CD4-positive, alpha-beta T cell (primary cell): ENCODE results near the gene MOGAT1. TPM values are rescaled to one million over a fixed set of nuclear protein-coding genes. Genes with fewer than 3 reads are reported as not detected.

Experiments used
- ATAC-seq: fragments of 200-7000 bp; cut with Tn5 transposase; one replicate; pipeline ENCODE4 v1.10.0; 2022; ENCODE audit warnings: mild to moderate bottlenecking; ENCODE audit not compliant: poor library complexity
- CTCF ChIA-PET: fragments of 350-600 bp; sonication (Branson Sonifier 250); formaldehyde crosslinking; loops from one replicate; lab custom pipeline; 2021; ENCODE audit warnings: antibody characterized with exemption, inconsistent platforms; lab: Charles Lee
- POLR2A ChIA-PET: fragments of 350-600 bp; sonication (Branson Sonifier 250); formaldehyde crosslinking; loops from one replicate; lab custom pipeline; 2021; ENCODE audit warnings: antibody characterized with exemption, inconsistent platforms; lab: Charles Lee
- DNase-seq, 14 experiments: peaks; one replicate each; pipeline ENCODE4 v3.0.0-alpha.2; 2013 to 2020; ENCODE audit warnings: mixed read lengths in 2 of 14
- H3K27ac ChIP-seq, 2 donors: one replicate each; pipeline versions ENCODE4 v1.5.1 to v1.7.0; 2013; ENCODE audit warnings: low read length in 2 of 2, low read depth in 1 of 2, mild to moderate bottlenecking in 1 of 2
- H3K27me3 ChIP-seq, 2 experiments: 1 replicate in 1 of 2; 2 replicates in 1 of 2; pipeline versions ENCODE4 v1.6.1 to v1.7.0; 2013; ENCODE audit warnings: low read length in 2 of 2, control low read depth in 1 of 2, mild to moderate bottlenecking in 1 of 2, moderate library complexity in 1 of 2; ENCODE audit not compliant: insufficient read depth in 2 of 2, control insufficient read depth in 1 of 2
- H3K36me3 ChIP-seq: one replicate; pipeline ENCODE4 v1.6.1; 2013; ENCODE audit warnings: low read length, control low read depth; ENCODE audit not compliant: insufficient read depth
- H3K4me1 ChIP-seq: one replicate; pipeline ENCODE4 v1.6.1; 2013; ENCODE audit warnings: low read length, control low read depth; ENCODE audit not compliant: insufficient read depth
- H3K4me3 ChIP-seq: one replicate; pipeline ENCODE4 v1.5.1; 2013; ENCODE audit warnings: mild to moderate bottlenecking, low read length, moderate library complexity
- H3K9me3 ChIP-seq, 2 experiments: 1 replicate in 1 of 2; 2 replicates in 1 of 2; pipeline versions ENCODE4 v1.6.1 to v1.7.0; 2013; ENCODE audit warnings: low read length in 2 of 2, mild to moderate bottlenecking in 2 of 2, control low read depth in 1 of 2, moderate library complexity in 1 of 2; ENCODE audit not compliant: control insufficient read depth in 1 of 2, insufficient read depth in 1 of 2
- H3K27ac Mint-ChIP-seq: one replicate; pipeline ENCODE4 v1.8.0; 2020; ENCODE audit warnings: mixed read lengths
- H3K27me3 Mint-ChIP-seq: one replicate; pipeline ENCODE4 v1.8.0; 2021; ENCODE audit warnings: mixed read lengths
- H3K36me3 Mint-ChIP-seq: one replicate; pipeline ENCODE4 v1.8.0; 2021; ENCODE audit warnings: low read depth, mixed read lengths
- H3K4me1 Mint-ChIP-seq: one replicate; pipeline ENCODE4 v1.8.0; 2021; ENCODE audit warnings: low read depth, mixed read lengths
- H3K4me3 Mint-ChIP-seq: one replicate; pipeline ENCODE4 v1.8.0; 2020; ENCODE audit warnings: mild to moderate bottlenecking, mixed read lengths
- H3K9me3 Mint-ChIP-seq: one replicate; pipeline ENCODE4 v1.8.0; 2020; ENCODE audit warnings: mixed read lengths
- intact Hi-C, 2 experiments: fragments of 100-400 bp; cut with DNase I in 1 of 2; cut with micrococcal nuclease in 1 of 2; formaldehyde crosslinking; loops; one replicate each; pipeline versions ENCODE4 v1.15.1 to v1.9.0; 2023 to 2025; cut with DNase I, micrococcal nuclease
- total RNA-seq, 174 experiments: library from RNA in 2 of 174; stranded (reverse) in 2 of 174; gene quantifications; one replicate each; pipeline ENCODE4 v1.2.3 and lab custom pipeline; 2021 to 2026
- TF ChIP-seq, protein P1 (sequence below): fragments of 200-600 bp; IDR thresholded peaks from one replicate; pipeline ENCODE4 v1.8.0; 2022; ENCODE audit warnings: antibody characterized with exemption, mild to moderate bottlenecking

MOGAT1 gene
- total RNA-seq, 2 experiments from 2014 or later, result not detected

DNA sequence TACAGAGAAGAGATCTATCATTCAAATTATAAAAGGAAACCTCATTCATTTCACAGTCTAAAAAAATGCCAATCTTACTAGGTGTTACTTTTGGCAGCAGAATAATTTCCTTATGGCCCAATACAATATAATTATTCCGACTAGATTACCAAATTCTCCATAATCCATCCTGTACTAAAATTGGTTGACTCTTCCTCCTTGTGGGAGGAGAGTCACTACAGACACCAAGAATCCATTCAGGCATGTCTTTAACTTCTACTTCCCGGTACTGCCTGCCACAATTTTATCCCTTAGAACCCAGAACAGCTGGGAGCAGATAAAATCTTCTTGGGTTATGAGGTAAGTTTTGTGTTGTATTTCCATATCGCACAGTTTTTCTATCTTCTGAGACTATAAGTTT, 25.4 kb upstream of the MOGAT1 start:
- no peaks in the 10 kb centered on the region for H3K27me3 ChIP-seq
- H3K27ac ChIP-seq, result no peak overlapping the region
- Mint-ChIP-seq H3K27ac (no peak overlapping the region), H3K4me1 (peaks cover 25% of the 10 kb centered on the region), H3K9me3 (no peaks in the 10 kb centered on the region), H3K27me3 (no peaks in the 10 kb centered on the region), H3K4me3 (no peak overlapping the region), H3K36me3 (peaks cover 83% of the 10 kb centered on the region)
- POLR2A ChIA-PET, result no interaction called here
- DNase-seq, result no peak
- H3K36me3 ChIP-seq, result peaks cover 48% of the 10 kb centered on the region
- TF ChIP-seq, protein P1, sequence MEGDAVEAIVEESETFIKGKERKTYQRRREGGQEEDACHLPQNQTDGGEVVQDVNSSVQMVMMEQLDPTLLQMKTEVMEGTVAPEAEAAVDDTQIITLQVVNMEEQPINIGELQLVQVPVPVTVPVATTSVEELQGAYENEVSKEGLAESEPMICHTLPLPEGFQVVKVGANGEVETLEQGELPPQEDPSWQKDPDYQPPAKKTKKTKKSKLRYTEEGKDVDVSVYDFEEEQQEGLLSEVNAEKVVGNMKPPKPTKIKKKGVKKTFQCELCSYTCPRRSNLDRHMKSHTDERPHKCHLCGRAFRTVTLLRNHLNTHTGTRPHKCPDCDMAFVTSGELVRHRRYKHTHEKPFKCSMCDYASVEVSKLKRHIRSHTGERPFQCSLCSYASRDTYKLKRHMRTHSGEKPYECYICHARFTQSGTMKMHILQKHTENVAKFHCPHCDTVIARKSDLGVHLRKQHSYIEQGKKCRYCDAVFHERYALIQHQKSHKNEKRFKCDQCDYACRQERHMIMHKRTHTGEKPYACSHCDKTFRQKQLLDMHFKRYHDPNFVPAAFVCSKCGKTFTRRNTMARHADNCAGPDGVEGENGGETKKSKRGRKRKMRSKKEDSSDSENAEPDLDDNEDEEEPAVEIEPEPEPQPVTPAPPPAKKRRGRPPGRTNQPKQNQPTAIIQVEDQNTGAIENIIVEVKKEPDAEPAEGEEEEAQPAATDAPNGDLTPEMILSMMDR, result no peak
- no peak for ATAC-seq
- no peak overlapping the region for H3K4me3 ChIP-seq
- CTCF ChIA-PET, result no interaction called here
- H3K9me3 ChIP-seq, result no peaks in the 10 kb centered on the region
- intact Hi-C loops, result no loop called here
- H3K4me1 ChIP-seq, result no peaks in the 10 kb centered on the region

DNA sequence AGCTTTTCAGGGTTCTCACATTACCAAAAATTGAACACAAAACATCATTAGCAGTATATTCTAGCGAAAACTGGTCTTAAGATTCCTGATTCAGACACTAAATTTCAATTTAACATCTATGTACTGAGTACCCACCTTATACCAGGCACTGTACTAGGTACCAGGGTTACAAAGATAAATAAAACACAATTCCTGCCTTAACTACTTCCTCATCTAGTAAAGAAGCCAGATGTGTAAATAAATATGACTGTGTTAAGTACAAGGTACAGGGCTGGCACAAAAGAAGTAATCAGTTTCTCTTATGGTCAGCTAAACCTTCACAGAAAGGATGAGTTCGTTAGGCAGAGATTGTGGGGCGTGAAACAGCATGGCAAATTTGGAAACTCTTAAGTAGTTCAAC, 21.7 kb upstream of the MOGAT1 start:
- no peaks in the 10 kb centered on the region for H3K27me3 ChIP-seq
- peaks cover 16% of the 10 kb centered on the region for H3K4me1 ChIP-seq
- intact Hi-C loops, result no loop called here
- Mint-ChIP-seq H3K36me3 (peaks cover 54% of the 10 kb centered on the region), H3K27me3 (no peaks in the 10 kb centered on the region), H3K9me3 (no peaks in the 10 kb centered on the region), H3K4me3 (no peak overlapping the region), H3K4me1 (peaks cover 56% of the 10 kb centered on the region), H3K27ac (no peak overlapping the region)
- POLR2A ChIA-PET, result interaction anchor here (1.5 kb wide), 1 partner anchor 10 kb away, joined by 3 read pairs; no protein-coding TSS in a partner anchor
- no peak overlapping the region for H3K4me3 ChIP-seq
- TF ChIP-seq, protein P1, result no peak
- no peak for ATAC-seq
- no peaks in the 10 kb centered on the region for H3K9me3 ChIP-seq
- H3K36me3 ChIP-seq, result peaks cover 22% of the 10 kb centered on the region
- CTCF ChIA-PET, result no interaction called here
- H3K27ac ChIP-seq, result no peak overlapping the region
- DNase-seq, result no peak

DNA sequence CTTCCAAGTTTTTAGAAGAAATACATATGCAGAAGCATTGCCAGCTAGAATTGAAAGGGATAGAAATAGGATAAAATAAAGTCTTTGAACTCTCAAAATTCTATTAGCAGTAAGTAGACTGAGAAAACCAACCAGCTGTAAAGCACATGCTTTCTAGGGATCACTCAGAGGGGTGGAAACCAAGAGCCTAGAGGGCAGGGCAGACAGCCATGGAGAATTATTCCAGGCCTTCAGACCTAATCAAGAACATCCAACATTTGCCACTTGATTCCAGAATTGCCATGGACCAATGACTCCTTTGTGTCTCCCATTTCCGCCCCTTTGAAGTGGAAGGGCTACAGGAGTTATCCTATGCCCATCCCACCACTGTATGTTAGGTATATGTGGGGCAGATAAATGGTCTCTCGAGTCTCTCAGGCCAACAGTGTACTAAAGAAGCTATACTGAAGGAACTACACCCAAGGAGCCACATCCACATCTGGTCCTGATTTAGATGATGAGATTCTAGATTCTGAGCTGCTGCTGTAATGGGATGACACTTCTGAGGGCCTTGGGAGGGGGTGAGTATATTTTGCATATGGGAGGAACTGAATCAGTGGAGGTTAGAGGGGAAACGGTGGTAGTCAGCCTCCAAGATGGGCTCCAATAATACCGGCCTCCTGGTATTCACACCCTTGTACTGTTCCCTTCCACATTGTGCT, 19.6 kb upstream of the MOGAT1 start:
- no peak overlapping the region for H3K27ac Mint-ChIP-seq
- no peaks in the 10 kb centered on the region for H3K27me3 ChIP-seq
- no peaks in the 10 kb centered on the region for H3K9me3 Mint-ChIP-seq
- H3K4me1 ChIP-seq, result peaks cover 26% of the 10 kb centered on the region
- H3K27ac ChIP-seq, result no peak overlapping the region
- no peak for DNase-seq
- H3K36me3 Mint-ChIP-seq, result peaks cover 45% of the 10 kb centered on the region
- peak overlapping the region; percentile 75 for H3K4me3 Mint-ChIP-seq
- H3K27me3 Mint-ChIP-seq, result no peaks in the 10 kb centered on the region
- ATAC-seq, result no peak
- POLR2A ChIA-PET, result no interaction called here
- no peak overlapping the region for H3K4me3 ChIP-seq
- CTCF ChIA-PET, result no interaction called here
- no peaks in the 10 kb centered on the region for H3K9me3 ChIP-seq
- peaks cover 73% of the 10 kb centered on the region for H3K4me1 Mint-ChIP-seq
- H3K36me3 ChIP-seq, result peaks cover 14% of the 10 kb centered on the region
- intact Hi-C loops, result no loop called here
- TF ChIP-seq, protein P1, result no peak
